Measurements from ENCODE around the gene JMJD1C.
A peak's percentile ranks its signal among the peaks of the same experiment; 100 is the strongest.

JMJD1C gene

GRCh38 chr10:63210611-63211196 lies 255.1 kb downstream of the JMJD1C start:
- no peak for DNase-seq

- no peak for DNase-seq
Observed at GRCh38 chr10:63209705-63210104, 256.1 kb downstream of the JMJD1C start.

GRCh38 chr10:63208986-63209385 lies 256.8 kb downstream of the JMJD1C start:
- peak; percentile 69 for DNase-seq

- no peak for DNase-seq
Observed at GRCh38 chr10:63206997-63207811, 258.6 kb downstream of the JMJD1C start.

DNA sequence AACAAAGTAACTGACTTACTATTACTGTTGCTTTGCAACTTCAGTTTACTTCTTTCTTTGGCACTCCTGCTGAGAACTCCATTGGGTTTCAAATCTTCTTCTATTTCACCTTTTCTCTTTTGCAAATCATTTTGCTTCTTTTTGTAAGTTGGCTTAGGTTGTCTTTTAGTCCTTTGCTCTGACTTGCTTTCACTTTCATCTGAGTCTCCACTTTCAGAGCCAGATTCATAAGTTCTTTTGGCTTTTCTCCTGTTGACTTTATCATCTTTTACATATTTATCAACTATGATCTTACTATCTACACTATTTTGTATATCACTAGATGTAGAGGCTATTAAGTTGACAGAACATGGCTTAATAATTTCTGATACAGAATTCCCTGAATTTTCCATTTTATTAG lies 259.2 kb downstream of the JMJD1C start:
- no peak for DNase-seq

GRCh38 chr10:63205421-63205820 lies 260.4 kb downstream of the JMJD1C start:
- DNase-seq: no peak

GRCh38 chr10:63204667-63205391 lies 260.9 kb downstream of the JMJD1C start:
- no peak for DNase-seq

- DNase-seq: no peak
Observed at GRCh38 chr10:63201118-63201517, 264.7 kb downstream of the JMJD1C start.

DNA sequence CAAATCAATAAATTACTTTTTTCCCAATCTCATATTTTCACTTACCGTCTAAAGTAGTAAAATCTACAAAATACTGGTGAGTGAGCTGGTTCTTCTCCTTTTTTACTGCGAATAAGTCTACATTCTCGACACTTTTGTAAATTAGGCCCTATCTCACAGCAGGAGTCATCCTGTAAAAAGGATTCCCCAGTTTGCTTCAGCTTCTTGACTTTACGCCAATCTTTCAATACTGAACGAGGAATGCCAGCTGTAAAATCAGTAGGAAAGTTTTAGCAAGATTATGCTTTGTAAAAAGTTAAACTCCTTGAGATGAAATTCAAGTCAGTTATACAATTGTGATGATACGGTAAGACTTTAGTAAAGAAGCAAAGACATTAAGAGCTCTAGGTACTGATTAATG lies 265.3 kb downstream of the JMJD1C start:
- no peak for DNase-seq

DNA sequence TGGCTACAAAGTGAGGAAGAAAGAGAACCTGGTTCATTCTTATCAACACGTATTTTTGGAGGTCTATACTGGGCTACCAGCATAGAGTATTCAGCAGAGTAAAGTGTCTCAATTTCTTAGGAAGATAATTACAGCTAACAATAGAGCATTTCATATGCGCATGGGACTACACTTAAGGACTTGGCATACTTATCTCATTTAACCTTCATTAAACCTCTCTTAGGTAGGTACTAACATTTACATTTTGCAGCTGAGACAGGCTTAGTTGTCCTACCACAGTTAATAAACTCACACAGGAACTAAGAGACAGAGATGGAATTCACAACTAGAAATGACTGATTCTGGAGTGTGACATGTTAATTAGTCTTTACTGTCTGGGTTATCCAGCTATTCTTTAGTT lies 266.1 kb downstream of the JMJD1C start:
- no peak for DNase-seq

DNA sequence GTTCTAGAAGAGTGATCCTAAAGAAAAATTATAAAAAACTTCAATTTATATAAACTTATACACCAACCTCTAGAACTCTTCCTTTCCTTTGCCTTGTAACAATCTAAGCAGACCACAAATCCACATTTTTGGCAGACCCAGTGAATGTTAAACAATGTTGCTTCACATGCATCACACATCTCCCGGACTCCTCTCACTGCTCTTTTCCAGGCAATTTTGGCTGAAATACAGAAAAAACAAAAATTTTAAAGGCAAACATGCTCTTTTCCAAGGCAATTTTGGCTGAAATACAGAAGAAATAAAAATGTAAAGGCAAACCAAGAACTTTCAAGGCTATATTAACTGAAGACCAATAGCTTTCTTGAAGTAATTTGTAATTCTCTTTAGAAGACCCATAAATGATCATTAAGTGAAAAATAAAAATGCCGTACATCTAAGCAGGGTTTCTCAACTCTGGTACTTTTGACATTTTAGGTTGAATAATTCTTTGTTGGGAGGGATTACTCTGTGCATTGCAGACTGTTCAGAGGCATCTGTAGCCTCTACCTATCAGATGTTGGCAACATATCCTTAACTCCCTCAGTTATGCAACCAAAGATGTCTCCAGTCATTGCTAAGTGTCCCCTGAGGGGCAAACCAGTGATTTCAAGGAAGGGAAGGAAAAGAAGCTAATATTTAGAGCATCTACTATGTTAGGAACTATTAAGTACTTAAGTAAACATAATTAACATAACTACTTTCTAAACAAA lies 268.3 kb downstream of the JMJD1C start:
- no peak for DNase-seq

DNA sequence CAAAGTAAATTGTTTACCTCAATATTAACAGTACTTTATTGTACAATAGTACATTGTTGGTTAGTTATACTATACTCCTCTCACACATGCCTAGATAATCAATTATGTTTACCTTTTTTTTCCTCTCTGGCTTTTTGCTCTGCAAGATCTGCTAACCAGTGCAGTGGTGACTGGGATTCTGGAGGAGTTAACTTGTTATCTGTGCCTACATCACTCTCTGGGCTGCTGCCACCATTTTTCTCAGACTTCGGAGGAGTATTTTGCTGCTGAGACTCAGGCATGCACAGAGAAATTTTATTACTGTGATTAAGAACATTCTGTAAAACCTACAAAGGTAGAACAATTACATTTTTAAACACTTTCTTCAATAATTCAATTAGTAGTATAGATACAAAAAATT lies 273.0 kb downstream of the JMJD1C start:
- no peak for DNase-seq

DNA sequence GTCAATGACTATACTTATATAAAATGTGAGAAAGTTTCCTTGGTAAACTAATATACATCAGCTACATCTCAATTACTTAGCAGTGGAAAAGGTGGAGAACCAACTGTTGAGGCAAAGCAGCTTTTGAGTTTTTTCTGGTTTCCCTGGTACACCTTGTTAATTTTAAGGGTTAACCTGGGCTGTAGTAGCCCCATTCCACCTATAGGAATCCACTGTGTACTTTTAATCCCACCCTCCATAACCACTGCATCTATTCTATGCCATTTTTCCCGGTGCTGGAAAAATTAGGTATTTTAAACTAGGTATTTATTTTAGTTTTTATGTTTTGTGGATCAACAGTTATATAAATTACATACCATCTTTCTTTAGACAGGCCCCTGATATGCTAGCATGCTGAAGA lies 290.2 kb downstream of the JMJD1C start:
- no peak for DNase-seq

GRCh38 chr10:63173468-63174232 lies 292.1 kb downstream of the JMJD1C start:
- DNase-seq: no peak

- DNase-seq: no peak
Observed at GRCh38 chr10:63171926-63172325, 293.9 kb downstream of the JMJD1C start.

- DNase-seq: no peak
Observed at GRCh38 chr10:63171255-63171855, 294.4 kb downstream of the JMJD1C start.

DNA sequence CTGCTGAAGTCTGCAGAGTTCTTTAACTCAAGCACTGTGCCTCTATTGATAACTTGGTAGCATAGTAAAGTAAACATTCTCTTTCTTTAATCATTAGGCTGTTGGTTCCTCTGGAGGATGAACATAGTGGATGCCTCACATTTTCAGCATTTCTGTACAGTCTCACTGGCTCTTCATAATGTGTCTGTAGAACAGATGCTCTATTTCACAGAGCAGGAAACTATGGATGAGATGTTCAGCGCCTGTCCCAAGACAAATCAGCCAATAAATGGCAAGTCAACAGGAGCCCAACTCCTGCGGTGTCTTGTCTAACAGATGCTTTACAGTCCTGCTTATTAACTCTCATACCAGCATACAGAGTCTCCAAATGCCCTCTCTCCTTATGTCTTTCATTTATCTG lies 296.2 kb downstream of the JMJD1C start:
- no peak for DNase-seq

DNA sequence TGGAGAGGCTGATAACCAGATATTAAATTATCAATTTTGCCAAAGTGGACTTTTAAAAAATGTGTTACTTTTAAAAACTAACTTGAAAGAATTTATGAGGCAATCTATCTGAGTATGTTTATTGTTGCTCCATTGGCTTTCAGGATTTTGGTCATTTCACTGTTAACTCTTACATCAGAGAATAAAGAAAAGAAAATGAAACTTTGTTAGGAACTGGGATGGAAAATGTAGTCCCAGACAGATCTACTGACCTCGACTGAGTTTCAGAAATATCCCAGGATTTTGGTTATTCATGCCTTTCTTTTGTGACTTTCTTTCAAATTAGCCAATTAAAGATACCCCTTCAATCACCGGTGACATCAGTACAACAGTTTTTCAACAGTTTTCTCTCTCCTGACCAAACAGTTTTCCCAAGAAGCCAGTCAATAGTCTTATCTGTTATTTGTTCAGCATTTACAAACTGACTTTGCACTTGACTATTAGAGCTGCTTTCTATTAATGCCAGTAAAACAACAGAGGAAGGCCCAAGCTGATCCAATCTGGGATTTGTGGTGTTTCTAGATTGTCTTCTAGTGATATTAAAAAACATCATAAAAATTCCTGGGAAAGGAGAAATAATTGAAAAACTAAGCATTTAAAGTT lies 296.8 kb downstream of the JMJD1C start:
- no peak for DNase-seq

DNA sequence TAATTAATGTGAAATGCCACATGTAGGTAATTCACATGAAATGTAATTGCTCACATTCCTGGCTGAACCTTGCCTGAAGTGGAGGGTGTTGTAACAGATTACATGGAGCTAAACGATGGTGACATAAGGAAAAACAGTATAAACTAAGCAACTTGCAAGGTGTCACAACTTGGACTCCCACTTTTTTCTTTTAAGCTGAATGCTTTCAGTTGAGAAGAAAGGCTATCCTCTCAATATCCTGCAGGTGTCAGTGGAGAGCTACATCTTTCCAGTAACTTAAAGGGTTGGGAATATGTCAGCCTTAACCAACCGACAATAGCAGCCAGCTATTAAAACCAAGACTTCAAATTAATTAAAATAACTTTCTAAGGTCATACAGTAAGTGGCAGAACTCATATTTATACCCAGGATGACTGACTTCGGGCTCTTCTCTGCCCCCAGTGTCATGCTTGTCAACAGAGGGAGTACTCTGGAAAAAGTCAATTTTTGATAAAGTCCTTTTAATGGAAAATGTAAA lies 299.0 kb downstream of the JMJD1C start:
- peak; percentile 81 for DNase-seq

- DNase-seq: no peak
Observed at GRCh38 chr10:63165249-63165648, 300.5 kb downstream of the JMJD1C start.

DNA sequence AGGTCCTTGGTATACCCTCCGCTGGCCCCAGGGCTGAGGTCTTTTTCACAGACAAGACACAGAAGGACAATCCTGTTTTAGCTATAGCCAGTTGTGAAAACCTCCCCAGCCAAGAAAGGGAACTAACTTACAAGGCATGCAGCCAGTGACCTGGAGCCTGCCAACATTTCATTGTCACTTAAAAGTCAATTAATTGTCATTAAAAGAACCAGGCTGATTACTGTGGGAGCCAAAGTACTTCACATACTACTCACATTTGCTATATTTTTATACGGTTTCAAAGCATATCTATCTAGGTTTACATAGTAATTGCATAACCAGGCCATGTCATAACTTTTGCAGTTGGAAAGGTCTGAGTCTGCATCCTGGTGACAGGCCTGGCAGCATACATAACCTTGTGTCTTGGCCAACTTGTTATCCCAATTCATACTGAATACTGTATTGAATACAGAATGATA lies 301.6 kb downstream of the JMJD1C start:
- no peak for DNase-seq

Data from NCI-H82 (cell line).